HG03135 (cell line): ENCODE data around the gene GCSAML.
"Not testable (repeated sequence)": the region's sequence is repeated elsewhere in the genome, so short reads cannot be mapped to it uniquely, and the experiment has no call there.

Experiments
- ATAC-seq: cut with Tn5 transposase; IDR thresholded peaks from one replicate; pipeline ENCODE4 v1.9.1; 2021; ENCODE audit warnings: mild to moderate bottlenecking, moderate library complexity; ENCODE audit not compliant: unreplicated experiment

GCSAML gene

GRCh38 chr1:247548769-247549182, at the start of gene GCSAML:
Gene GCSAML (plus strand): TSS chr1:247549134. CDS start chr1:247549192, 58 bp downstream.
- ATAC-seq, result no peak

DNA sequence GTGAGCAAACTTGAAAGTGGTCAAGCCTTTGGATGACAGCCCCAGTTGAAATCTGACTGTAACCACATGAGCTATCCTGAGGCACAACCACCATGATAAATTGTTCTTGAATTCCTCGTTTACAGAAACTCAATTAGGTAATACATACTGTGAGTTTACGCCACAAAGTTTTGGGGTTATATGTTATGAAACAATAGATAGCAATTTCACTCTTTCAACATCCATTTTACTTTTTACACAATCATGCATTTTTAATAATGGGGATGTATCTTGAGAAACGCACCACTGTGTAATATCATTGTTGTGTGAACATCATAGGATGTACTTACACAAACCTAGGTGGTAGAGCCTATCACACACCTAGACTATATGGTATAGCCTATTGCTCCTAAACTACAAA, 48.1 kb upstream of the GCSAML start:
- no peak for ATAC-seq

DNA sequence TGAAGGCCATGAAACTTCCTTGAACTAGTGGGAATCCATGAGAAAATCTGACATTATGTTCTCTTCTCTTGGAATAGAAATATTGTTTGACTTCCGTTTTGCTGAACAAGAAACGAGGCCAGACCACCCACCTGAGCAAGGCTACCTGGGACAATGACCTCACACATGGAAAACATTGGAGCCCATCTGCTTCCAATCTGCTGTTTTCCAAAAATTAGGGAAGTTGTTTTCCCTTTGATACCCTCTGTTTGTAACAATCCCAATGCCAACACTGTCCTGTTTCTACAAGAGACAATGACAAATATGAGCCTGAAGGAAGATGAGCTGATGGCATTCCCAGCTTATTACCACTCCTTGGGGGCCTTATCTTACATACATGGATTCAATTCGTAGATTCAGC, 42.1 kb upstream of the GCSAML start:
- no peak for ATAC-seq

GRCh38 chr1:247517795-247518612, 30.9 kb upstream of the GCSAML start:
- no peak for ATAC-seq

GRCh38 chr1:247518613-247518891, 30.4 kb upstream of the GCSAML start:
- ATAC-seq, result no peak

DNA sequence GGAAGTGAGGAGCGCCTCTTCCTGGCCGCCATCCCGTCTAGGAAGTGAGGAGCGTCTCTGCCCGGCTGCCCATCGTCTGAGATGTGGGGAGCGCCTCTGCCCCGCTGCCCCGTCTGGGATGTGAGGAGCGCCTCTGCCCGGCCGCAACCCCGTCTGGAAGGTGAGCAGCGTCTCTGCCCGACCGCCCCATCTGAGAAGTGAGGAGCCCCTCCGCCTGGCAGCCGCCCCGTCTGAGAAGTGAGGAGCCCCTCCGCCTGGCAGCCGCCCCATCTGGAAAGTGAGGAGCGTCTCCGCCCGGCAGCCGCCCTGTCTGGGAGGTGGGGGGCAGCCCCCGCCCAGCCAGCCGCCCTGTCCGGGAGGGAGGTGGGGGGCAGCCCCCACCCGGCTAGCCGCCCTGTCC, 27.0 kb upstream of the GCSAML start:
- not testable (repeated sequence) for ATAC-seq

DNA sequence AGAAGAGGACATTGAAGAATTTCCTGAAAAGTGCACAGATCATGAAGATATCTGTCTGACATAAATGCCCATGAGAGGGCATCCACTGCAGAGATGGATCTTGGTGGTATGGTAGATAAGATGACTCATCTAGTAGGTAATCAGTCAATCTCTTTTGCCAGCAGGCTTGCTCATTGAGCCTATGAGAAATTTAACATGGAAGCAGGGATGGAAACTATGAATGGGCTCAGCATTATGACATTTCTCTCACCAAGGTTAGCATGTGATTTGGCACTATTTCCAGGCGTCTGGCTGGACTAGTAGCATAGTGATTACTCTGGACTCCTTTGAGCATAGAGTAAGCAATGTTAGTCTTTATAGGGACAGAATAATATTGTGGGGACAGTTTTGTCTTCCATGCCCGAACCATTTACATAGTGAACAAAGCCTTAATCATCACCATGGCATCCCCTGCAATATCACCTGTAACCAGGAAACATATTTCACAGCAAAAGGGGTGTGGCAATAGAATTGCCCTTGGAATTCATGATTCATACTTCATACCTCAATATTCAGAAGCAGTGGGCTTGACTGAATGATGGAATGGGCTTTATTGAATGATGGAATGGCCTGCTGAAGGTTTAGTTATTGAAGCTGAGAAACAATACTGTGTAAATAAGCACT, 20.0 kb upstream of the GCSAML start:
- no peak for ATAC-seq

- ATAC-seq, result no peak
Observed at GRCh38 chr1:247529771-247530355, 19.1 kb upstream of the GCSAML start.

DNA sequence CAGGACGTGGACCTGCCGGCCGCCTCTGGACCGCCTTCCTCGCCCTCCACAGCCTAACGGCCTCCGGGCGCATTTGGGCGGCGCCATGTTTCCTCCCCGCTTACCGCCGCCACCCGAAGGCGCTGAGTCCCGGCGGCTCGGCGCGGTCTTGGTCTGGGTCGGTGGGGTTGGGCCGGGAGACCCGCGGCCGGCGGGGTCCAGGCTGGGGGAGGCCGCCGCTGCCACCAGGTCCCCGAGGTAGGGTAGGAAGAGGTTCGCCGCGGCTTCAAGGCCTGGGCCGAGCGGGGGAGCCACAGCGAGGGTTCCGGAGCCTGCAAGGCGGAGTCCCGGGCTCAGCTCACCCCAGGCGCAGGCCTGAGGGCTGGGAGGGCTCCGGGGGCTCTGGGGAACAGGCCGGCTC, 18.1 kb upstream of the GCSAML start:
- ATAC-seq, result no peak

- no peak for ATAC-seq
Observed at GRCh38 chr1:247531937-247532336, 17.0 kb upstream of the GCSAML start.

GRCh38 chr1:247535402-247535801, 13.5 kb upstream of the GCSAML start:
- ATAC-seq, result no peak

GRCh38 chr1:247536340-247536739, 12.6 kb upstream of the GCSAML start, which contains the start of gene OR2C3:
Gene OR2C3 (minus strand): TSS chr1:247536440. CDS start chr1:247532511, 3,929 bp downstream.
- no peak for ATAC-seq

GRCh38 chr1:247538561-247538960, 10.4 kb upstream of the GCSAML start:
- no peak for ATAC-seq

DNA sequence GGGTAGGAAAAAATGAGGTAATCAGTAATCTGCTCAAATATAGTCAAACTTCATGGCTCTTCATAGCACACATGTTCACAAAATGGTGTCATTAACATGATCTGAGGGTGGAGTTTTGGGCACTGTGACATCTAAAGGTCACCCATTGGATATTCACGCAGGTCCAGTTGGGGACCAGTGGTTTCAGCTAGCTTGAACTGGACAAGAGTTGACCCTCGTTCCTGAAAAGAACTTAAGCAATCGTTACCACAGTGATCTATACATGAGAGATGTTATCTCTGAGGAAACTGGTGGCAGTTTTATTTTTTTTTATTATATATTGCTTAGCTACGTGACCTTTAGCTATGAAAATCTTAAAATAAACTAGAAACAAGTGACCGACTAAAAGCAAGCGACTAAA, 9.7 kb upstream of the GCSAML start:
- no peak for ATAC-seq

- no peak for ATAC-seq
Observed at GRCh38 chr1:247540581-247540980, 8.4 kb upstream of the GCSAML start.

DNA sequence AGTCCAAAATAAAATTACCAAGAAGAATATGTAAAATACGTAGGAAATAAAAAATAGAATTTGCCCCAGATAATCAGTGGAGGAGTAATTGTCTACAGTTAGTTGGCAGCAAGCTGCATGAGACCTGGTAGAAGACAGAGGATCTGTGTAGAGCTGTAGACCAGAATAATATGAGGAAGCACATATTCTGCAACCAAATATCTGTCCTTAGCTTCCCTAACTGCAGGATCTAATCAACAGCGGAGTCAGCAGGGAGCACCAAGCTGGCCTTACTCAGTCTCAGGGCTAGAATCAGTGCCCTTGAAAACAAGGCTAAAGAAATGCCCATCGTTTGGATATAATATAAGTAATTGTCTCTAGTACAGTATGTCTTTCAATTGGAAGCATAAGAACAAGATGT, 6.1 kb upstream of the GCSAML start:
- no peak for ATAC-seq

- ATAC-seq, result no peak
Observed at GRCh38 chr1:247548092-247548491, 842 bp upstream of the GCSAML start.

- ATAC-seq, result no peak
Observed at GRCh38 chr1:247551721-247552120, 2.8 kb downstream of the GCSAML start.

- ATAC-seq, result no peak
Observed at GRCh38 chr1:247552231-247552630, 3.3 kb downstream of the GCSAML start.

DNA sequence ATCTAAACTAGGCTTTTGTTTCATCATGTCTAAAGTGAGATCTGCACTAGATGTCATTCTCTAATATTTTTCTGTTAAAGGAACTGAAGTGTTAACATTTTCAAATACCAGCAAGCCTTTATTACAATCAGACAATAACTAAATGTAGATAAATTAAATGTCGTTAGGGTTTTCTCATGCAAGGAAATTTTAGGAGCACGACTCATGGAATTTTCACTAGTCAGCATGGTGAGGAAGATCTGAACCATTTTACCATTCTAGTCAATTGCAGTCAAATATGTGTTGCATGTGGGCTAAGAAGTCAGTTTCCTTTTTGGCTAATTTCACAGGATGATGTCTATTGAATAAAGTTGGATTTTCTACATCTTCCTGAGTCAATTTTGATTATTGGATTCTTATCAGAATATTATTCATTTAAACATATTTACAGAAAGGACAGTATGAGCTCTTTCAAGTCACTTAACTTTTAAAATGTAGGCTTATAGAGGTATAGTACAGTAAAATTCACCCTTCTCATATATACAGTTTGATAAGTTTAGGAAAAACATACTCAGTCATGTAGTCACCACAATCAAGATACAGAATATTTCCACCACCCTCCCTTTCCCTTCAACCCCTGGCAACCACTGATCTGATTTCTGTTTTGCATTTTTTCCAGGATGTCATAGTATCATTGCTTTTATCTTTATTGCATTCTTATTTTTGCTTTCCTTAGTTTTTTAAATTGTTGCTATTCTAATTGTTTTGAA, 9.2 kb downstream of the GCSAML start:
- no peak for ATAC-seq

DNA sequence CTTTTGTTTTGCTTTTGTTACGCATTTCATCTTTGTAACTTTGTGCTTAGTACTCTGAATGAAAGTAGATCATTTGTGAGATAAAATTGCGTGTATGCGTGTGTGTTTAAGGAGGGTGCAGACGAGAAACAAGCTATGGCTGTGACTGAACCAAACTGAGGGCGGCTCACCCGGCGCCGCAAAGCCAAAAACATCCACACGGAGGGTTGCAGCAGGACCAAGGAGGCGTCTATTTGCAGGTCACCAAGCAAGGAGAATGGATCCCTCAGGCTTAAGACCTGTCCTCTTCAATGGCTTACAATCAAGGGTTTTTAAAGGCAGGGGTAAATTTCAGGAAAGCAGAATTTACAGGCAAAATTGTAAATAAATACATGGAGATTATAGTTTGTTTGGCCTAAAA, 12.8 kb downstream of the GCSAML start:
- no peak for ATAC-seq
